Inflammatory macrophage treated with lipopolysaccharide for 4 hours (primary cell): Measurements from ENCODE around the gene KLRC4.

Experiments used
- DNase-seq: peaks from one replicate; pipeline ENCODE4 v3.0.0-alpha.2; 2020

The KLRC4 gene

DNA sequence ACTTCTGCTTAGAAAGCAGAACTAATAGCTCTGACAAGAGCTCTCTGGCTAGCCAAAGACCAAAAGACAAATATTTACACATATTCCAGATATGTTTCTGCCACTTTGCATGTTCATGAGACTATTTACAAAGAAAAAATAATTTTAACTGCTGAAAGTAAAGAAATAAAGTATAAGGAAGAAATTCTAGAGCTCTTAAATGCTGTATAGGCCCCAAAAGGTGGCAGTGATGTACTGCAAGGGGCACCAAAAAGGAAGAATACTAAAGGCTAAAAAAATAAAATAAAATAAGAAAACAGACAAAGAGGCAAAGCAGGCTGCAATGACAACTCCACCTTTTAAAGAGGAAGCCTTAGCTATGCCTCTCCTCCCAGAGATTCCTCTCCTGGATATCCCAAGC lies 42.7 kb downstream of the KLRC4 start:
- no peak for DNase-seq

DNA sequence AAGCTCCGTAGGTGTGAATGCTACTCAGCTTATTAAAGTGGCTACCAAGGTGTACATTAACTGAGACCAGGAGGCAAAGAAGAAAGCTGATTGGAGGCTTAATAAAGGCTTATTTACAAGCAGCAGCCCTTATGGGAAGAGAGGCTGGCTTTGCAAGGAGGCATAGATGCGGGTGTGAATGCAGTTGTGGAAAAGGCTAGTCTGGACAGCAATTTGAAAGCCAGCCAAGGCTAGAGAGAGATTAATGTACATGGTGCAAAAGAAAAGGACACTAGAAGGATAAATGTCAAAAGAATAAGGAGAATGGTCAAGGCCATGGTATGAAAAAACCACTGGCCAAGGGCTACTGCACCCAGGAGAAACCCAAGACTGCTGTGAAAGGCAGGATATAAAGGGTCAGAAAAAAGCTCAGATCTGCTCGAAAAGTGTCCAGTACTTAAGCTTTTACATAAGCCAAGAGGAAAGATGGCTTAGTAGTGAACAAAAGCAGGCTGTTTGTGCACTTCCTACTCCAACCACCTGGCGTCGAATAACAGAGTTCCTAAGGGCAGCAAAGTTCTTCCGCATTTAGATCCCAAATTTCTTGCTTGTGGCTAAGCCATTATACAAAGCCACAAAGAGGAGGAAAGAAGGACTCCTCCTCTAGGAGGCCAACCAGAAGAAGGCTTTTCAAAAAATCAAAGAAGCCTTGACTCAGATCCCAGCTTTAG lies 43.7 kb downstream of the KLRC4 start:
- peak; percentile 27 for DNase-seq

DNA sequence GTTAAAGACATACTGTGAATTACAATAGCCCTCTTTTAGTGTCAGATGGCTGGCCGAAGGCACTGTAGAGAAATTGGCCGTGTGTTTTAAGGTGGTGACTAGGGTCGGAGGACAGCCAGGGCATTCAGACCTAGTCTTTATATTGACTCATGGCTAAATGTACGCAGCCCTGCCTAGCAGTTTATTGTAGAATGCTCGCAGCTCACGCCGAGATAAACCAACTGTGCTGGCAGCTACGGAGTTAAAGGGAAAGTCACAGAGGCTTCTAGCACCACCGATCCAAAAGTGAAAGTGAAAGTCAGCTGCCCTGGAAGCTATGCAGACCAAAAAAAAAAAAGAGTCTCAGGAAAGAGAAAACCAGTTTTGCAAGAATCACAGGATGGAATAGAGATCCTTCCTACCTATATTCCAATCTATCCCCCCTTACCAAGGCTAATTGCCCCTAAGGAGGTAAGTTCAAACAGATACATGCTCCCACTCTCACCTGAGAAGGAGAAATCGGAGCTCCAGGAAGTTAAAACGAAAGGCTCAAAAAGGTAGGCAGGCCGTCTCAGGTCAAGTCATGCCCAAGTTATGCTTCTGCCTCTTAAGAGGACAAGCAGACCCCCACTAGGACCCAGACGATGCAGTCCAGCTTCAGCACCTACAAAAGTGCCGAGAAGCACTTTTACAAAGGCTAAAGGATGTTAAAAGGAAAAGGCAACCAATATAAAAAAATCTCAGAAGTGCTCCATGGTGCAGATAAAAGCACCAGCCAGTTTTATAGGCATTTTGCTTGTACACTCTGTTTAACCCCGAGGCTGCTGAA lies 44.5 kb downstream of the KLRC4 start:
- peak; percentile 88 for DNase-seq

DNA sequence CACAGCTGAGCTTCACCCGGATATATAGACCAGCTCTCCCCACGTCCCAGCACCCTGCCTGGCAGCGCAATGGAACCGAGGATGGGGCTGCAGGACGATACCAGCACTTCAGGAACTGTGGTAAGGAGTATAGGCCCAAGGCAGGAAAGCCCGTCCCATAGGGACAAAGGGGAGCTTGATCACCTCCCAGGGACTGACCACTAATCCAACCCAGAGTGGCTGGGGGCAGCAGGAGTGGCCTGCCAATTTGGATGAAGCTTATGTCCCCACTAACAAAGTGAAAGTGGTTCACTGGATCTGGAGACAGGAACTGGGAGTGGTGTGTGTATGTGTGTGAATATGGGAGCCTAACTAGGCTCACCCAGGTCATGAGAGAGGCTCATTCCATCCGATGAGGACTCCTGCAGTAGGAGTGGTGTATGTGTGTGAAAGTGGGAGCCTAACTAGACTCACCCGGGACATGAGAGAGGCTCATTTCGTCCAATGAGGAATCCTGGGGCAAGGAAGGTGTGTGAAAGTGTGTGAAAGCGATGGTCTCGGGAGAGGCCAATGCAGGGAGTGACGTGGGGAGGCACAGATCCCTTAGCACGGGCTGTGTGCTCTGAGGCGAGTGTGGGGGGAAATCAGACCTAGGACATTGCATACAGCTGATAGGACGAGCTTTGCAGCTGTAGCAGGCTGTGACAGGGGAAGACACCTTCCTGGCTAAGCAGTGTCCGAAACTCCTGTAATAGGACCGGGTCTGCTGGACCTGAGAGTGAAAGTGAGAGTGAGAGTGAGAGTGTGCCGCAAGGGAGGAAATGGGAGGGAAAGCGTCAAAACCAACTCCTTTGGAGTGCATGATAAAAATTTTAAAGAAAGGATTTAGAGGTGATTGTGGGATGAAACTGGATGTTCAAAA lies 45.4 kb downstream of the KLRC4 start:
- DNase-seq = peak; percentile 61

DNA sequence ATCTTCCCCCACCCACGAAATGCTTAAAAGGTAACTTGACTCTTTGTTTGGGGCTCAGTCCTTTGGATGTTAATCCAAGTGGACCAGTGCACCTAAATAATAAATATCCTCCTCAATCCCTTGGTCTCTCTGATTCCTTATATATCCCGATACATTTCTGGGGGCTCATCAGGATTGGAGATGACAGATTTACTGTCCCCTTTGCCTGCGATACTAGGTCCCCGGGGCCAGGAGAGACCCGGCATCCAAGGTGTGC lies 46.0 kb downstream of the KLRC4 start:
- no peak for DNase-seq

DNA sequence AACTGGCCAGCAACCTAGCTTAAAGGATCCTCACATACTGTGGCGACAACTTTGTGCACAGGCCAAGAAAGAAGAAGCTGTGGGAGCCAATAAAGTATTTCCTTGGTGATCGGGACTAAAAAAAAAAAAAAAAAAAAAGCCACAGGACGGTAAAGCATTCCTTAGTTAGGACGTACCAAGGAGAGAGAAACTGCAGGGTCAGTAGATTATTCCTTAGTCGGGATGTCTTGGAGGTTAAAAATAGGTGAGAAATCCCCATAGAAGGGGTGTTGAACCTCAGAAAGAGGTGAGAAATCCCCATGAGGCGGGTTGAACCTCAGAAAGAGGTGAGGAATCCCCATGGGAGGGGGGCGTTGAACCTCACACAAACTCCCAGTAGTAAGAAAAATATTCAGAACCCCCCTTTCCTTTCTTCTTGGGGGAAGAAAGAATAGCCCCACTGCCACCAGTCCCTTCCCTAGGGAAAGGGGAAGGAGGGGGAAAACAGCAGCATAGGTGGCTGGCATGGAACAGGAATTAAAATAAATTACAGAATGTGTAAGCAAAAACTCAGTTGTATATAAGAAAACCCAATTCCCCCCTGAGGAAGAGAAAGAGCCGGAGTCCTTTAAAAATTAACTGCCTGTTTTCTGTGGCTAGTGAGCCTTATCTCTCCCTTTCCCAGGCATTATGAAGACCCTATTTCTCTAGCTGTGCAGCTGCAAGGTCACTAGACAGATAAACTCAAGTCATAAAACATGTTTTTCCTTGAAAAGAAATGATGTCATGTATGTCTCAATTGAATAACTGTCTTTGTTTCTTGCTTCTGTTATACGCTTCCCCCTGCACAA lies 46.5 kb downstream of the KLRC4 start:
- DNase-seq = peak; percentile 37

DNA sequence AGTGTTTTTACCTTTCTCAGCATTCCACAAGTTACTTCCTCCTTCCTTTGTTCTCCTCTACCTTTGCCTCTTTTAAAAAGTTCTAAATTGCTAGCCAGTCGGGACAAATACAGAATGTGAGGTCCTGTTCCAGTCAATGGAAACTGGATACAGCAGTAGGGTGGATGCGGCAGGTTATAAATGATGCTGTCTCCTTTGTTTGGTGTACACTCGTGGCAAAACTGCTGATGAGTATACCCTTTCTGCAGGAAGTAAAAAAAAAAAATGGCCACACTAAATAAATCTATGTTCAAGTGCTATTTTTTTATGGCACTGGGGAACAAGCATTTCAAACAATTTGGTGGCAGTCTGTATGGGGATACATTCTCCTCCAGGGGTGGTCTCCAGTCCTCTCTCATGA lies 47.2 kb downstream of the KLRC4 start:
- no peak for DNase-seq

DNA sequence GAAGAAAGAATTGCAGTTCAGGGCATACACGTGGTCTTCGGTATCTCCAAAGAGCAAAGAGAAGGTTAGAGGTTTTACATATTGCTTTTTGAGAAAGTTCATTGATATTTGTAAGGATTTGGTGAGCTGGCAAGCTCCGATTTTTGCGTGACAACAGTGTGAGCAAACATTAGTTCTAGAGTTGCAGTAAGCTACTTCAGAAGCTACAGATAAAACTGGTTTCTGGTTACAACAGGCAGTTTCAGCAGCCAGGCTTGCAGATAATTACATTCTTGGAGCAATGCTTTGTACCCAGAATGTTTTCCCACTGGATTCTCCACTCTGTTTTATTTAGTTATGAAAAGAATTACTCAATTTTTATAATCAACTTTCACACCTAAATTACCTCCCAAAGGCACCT lies 47.9 kb downstream of the KLRC4 start:
- DNase-seq = no peak

DNA sequence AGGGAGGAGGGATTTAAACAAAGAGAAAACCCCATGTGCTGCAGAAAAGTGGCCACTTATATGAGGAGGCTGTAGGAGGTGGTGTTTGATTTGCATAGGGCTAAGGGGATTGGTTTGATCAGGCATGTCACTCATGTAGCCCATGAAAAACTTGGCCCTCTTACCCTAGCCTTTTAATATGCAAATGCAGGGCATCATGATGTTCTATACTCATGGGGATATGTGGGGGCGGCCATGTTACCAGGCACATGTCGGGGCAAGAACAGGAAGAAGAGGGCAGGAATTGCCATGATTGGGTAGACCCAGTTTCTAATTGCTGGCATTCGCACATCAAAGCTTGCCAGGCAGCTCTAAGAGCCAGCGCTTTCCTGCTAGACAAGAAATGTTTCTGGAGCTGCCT lies 48.5 kb downstream of the KLRC4 start:
- no peak for DNase-seq

DNA sequence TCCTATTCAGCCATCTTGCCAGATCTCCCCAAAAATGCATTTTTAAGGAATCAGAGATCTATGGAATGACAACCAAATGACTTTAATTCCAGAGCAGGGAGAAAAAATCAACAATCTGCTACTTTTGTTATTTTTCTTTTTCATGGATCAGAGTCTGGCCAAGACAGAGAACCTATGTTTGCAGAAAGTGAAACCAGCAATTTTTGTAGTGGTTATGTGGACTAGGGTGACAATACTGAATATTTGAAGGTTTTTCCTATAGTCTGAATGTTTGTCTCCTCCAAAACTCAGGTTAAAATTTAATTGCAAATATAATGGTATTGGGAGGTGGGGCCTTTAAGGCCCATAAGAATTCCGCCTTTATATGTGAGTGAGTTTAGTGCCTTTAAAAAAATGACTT lies 50.6 kb downstream of the KLRC4 start:
- no peak for DNase-seq

DNA sequence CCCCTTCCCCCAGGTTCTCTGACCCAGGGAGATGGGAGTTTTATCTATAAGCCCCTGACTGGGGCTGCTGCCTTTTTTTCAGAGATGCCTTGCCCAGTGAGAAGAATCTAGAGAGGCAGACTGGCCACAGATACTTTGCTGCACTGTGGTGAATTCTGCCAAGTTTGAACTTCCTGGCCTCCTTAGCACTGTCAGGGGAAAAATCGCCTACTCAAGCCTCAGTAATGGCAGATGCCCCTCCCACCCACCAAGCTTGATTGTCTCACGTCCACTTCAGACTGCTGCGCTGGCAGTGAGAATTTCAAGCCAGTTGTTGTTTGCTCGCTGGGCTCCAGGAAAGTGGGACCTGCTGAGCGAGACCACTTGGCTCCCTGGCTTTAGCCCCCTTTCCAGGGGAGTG lies 51.4 kb downstream of the KLRC4 start:
- DNase-seq = no peak
